Keratinocyte (primary cell): ENCODE results near the gene SND1.

Source experiments
- EZH2 ChIP-seq: IDR thresholded peaks from one replicate; pipeline ENCODE4 v1.6.1; 2012; ENCODE audit warnings: inconsistent platforms, mild to moderate bottlenecking, low read length, moderate library complexity
- TF ChIP-seq, protein P1 (sequence below), 3 experiments: IDR thresholded peaks in 1 of 3; conservative IDR thresholded peaks in 1 of 3; optimal IDR thresholded peaks in 1 of 3; 2 replicates in 2 of 3; 3 replicates in 1 of 3; pipeline versions ENCODE3 to v1.5.1; 2011; ENCODE audit warnings: low read length in 3 of 3, mild to moderate bottlenecking in 3 of 3, moderate library complexity in 2 of 3, control low read depth in 1 of 3, inconsistent platforms in 1 of 3; ENCODE audit not compliant: insufficient read depth in 2 of 3; ENCODE audit errors: extremely low read depth in 1 of 3

- TF ChIP-seq, protein P1, sequence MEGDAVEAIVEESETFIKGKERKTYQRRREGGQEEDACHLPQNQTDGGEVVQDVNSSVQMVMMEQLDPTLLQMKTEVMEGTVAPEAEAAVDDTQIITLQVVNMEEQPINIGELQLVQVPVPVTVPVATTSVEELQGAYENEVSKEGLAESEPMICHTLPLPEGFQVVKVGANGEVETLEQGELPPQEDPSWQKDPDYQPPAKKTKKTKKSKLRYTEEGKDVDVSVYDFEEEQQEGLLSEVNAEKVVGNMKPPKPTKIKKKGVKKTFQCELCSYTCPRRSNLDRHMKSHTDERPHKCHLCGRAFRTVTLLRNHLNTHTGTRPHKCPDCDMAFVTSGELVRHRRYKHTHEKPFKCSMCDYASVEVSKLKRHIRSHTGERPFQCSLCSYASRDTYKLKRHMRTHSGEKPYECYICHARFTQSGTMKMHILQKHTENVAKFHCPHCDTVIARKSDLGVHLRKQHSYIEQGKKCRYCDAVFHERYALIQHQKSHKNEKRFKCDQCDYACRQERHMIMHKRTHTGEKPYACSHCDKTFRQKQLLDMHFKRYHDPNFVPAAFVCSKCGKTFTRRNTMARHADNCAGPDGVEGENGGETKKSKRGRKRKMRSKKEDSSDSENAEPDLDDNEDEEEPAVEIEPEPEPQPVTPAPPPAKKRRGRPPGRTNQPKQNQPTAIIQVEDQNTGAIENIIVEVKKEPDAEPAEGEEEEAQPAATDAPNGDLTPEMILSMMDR (optimal IDR thresholded peaks at IDR 0.05 in 1 of 3, IDR thresholded peaks at IDR 0.05 in 1 of 3, conservative IDR thresholded peaks at IDR 0.05 in 1 of 3; ENCODE audit: extremely low read depth in 1 of 3, insufficient read depth in 2 of 3, low read length in 3 of 3): no peak
- no peak for TF ChIP-seq EZH2
These were observed 206.9 kb downstream of the SND1 start for GRCh38 chr7:127858915-127859189.
